GM21367 (cell line): ENCODE data around the gene STK38L.
A peak's percentile ranks its signal among the peaks of the same experiment; 100 is the strongest.

Experiments
- ATAC-seq: cut with Tn5 transposase; IDR thresholded peaks from one replicate; pipeline ENCODE4 v1.9.1; 2021; ENCODE audit not compliant: unreplicated experiment

STK38L gene

DNA sequence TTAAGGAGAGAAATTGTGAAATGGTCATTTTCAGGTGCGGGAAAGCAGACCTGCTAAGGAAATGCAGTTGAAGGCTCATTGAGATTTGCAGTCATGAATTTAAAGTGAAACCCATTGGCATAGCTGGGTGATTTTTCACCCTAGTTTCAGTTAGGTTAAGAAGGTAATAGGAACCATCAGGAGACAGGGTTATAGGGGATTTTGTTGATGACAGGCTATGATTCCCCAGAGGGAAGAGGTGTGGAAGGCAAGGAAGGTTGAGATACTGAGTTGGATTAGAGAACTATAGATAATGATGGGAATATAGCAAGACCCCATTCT, 65.9 kb downstream of the STK38L start:
- ATAC-seq, result no peak

DNA sequence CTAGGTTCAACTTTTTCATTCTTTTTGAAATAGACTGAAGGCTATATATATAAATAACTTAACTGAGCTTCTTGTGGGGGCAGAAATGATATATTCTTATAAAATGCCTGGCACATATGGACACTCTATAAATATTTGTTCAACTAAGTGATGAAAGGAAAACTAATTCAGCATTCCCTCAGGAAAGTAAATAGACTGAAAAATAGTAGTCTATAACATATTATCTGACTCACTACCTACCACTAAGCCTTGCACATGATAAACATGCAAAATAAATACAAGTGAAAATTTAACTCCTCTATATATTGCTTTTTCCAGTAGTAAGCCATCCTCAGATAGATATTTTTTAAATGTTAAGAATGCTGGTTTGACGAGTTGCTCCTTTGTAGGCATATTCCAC, 72.9 kb downstream of the STK38L start:
- no peak for ATAC-seq

DNA sequence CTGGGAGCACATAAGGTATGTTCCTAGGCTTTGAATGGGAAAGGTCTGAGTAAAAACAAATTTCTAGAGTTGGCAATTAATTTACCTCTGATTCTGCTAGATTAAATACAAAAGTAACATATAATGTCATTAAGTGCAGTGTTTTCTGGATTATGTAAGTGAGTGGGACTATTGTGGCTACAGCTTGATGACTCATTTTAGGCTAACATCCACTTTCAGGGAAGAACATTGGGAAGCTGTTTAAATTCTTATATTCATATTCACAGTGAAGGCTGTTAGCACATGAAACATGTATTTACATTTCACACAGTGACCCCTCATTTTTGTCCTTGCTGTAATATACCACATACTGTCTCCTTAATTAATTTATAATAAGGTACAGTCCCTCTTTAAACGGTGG, 75.3 kb downstream of the STK38L start:
- ATAC-seq, result no peak

DNA sequence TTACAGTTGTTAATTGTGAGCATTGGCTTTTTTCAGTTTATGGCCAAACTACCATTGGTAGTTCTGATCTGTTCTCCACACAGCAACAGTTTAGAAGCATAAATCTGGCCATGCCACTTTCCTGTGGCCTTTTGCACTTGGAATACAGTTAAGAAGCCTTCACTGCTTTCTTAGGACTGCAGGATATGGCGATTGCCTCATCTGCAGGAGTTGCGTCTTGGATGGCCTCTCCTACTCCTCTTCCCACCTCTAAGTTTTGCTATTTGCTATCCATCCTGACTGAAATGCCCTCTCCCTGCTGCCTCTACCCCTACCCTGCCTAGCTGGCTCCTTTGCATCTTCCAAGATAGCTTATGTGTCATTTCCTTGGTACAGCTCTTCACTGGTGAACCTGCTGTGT, 75.8 kb downstream of the STK38L start:
- no peak for ATAC-seq

DNA sequence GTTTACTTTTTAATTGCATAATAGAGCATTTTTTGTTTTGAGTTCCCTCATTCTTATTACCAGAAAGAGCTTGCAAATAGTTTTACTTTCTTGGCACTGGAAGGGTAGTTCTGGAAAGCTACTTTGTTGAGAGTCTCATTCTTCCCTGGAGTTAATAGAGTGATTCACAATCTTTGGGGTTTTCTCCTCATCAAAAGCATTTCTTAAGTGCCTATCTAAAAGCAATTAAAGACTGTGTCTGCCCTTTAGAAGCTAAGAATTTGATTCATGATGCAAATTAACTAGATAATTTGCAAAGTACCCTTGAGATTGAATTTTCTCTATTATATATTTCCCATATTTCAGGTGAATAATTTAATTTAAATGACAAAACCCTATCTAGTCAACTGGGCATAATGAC, 80.4 kb downstream of the STK38L start:
- no peak for ATAC-seq

DNA sequence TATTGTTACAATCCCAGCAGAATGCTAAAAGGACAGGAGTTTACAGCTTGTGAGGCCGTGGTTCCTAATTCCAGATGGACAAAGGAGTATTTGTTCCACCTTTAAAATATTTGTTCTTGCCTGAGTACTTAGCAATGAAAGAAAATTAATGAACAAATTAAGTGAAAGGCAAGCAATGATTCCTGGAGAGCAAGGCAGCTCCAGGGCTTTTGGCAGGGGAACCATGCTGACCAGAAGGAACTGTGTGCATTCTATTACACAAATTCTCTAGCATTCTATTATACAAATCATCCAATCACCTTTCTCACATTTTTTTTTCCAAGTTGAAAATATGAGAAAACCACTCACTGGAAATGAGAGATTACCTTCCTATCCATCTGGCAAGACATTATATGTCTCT, 86.8 kb downstream of the STK38L start:
- ATAC-seq, result no peak

DNA sequence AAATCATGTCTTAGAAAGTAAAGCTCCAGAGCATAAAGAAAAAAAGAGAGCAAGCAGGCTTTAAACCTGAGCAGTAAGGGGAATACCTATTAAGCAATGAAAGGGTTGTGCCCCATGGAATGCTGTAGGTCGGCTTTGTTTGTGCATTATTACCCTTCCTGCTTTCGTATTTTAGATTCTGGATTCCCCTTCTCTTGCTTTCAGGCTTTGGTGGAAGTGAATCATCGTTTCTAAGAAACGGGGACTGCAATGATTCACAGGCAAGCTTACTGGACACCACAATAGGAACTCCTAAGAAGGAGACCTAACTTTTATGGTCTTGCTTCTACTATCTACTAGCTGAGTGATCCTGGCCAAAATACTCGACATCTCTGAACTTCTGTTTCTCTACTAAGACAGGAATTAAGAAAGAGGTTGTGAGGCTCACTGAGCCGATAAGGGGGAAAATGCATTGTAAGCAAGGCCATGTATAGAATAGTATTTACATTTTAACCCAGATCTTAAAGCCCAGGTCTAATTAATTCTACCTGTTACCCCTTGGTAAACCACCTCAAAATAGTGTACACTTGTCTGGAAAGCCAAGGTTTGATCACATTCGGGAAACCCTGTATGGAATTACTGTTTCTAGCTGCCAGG, 87.3 kb downstream of the STK38L start:
- peak; percentile 35 for ATAC-seq

DNA sequence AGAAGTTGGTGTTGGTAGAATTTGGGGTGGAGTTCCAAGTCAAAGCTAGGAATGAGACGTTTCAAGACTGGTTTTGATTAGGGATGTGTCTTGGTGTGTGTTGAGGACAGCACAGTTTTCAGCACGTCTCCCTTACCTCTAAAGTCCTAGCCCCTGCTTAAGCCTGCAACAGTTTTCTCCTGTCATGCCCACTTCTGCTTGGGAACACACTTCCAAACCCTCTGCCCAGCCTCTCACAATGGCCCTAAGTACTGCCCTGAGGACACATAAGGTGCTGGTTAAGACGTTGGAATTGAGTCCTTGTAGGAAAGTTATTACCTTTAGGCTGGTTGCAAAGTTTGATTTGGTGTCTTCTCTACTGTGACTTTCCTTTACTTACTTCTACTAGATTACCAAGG, 87.8 kb downstream of the STK38L start:
- no peak for ATAC-seq

DNA sequence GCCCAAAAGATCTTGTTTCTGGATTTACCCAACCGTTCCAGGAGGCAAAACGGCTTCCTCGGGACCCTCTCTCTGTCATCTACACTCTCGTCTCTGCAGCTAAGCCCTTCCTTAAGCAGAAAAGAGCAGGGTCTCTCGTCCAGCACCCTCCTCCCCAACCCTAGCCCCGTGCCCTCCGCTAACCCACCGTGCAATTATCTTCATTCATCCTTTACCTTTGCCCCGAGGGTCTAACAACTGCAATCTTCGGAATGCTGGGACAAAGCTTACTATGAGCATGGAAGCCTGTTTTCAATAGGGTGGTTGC, 88.3 kb downstream of the STK38L start:
- no peak for ATAC-seq

DNA sequence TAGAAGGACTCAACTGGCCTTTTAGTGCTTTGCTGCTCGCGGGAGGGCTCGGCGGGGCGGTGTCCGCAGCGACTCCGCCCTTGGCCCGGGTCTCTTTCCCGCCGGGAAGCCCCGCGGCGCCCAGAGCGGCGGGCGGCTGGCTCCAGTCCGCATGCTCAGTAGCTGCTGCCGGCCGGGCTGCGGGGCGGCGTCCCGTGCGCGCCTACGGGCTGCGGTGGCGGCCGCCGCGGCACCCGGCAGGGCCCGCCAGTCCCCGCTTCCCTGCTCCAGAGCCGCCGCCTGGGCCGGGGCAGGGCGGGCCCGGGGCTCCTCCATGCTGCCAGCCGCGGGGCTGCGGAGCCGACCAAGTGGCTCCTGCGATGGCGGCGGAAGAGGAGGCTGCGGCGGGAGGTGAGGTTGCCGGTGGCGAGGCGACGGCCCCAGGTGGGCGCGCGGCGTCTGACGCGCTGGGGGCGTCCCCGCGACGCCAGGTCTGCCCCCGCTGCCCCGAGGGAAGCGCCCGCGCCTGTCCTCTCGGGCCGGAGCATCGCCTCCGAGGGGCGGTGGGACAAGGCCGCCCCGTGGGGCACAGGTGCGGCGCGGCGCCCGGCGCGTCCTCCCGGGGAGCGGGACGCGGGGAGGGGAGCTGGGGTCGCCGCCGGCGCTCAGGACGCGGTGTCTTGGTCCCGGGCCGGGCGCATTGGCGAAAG, 88.8 kb downstream of the STK38L start, which contains the start of gene BMAL2:
BMAL2 (plus strand) TSS at position 123 of the 689 bp plus-strand sequence; CDS start at position 360, 237 bp downstream.
- peak; percentile 30 for ATAC-seq

DNA sequence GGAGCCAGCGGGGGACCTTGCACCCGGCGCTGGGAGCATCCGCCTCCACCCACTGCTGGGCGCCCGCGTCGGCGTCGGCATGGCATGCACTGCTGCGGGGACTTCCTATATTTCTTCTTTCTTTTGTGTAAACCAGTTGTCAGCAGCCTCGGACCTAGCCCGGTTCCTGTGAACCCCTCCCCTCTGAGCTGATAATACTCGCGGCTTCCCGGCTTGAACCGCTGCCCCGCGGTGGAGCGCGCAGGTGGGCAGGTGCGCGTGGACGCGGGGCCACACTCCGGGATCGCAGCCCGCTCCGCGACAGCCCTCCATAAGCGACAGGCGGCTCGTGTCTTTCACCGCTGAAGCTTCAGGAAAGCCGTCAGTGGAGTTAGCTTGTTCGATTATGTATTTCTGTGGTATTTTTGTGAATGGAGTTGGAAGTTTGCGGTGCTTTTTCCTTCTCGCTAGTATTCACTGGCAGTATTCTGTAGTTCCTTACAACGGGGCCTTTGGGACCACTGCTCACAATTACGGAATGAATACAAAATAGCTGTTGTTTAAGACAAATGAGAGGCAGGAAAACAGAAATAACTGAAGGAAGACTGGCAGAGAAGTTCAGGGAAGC, 89.4 kb downstream of the STK38L start:
- ATAC-seq, result peak; percentile 1

DNA sequence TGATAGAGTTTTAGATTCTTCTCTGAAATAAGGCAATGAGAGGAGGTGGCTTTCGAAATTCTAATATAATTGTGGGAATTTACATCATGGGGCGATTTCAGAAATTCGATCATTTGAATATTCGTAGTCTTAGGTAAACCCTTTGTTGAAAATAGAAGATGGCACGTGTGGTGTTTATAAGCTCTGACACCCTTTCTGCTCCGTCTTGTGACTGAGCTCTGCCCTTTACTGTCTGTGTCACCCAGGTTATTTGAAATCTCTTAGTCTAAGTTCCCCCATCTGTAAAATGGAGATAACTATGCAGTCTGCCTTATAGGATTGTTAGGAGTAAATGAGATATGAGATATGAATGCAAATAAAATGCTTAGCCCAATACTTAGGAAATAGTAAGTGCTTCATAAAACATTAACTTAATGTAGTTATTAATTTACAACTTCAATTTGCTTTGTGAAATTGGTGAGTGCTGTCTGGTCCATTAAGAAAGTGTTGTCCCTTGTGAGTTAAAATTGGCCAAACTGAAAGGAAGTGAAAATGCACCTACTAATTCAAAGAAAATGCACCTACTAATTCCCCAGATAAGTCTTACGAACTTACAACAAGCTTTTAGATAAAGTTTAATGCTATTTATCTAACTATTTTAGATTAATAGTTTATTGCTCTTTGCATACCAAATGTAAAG, 90.1 kb downstream of the STK38L start:
- ATAC-seq, result no peak

DNA sequence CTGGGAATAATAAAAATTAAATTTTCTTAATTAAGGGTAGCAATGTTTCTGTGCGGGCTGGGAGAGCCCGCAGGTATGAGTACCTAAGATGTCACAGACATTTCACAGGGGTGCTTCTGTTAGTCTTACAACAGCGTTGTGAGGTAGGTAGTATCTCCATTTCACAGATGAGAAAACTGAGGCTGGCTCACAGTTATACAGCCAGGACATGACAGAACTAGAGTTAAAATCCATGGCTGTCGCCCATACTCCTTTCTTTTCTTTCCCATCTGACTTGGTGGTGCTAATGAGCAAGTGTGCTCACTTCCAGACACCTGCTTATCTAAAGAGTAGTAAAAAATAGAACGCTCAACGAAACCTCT, 90.6 kb downstream of the STK38L start:
- no peak for ATAC-seq

DNA sequence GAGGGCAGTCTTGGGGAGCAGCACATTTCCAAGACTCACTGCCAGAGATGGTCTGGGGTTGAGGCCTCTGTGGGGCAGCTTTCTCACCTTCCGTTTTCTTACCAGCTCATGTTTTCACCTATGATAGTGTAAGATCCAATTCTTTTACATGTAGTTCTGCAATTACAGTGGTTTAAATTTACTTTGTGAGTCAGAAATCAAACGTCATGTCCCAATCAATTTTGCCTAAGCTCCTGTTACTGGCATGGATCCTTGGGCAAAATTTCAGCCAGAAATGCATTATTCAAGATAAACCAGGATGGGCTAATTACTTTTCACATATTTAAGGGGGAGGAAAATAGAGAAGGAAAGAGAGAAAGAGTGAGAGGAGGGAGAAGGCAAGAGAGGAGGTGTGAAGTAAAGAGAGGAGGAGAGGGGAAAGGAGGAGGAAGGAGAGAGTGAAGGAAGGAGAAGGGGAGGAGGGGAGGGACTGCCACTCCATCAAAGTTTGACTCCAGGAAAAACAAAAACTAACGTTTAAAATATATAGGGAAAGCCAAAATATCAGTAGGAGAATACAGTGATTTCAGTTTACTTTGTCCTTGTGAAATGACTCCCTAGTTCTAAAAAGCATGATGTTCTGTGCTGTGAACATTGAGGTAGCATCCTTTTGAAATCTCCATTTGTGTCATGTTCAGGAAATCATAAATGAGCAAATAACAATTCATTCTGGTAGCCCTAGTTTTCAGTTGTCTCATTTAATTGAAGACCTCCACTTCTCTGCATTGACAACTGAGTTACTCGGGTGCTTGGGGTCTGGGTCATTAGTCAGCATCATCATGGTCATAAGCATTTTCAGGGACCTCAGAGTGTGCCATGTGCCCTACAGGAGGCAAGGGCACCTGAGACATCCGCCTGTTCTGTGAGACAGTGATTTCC, 91.5 kb downstream of the STK38L start:
- ATAC-seq, result no peak

DNA sequence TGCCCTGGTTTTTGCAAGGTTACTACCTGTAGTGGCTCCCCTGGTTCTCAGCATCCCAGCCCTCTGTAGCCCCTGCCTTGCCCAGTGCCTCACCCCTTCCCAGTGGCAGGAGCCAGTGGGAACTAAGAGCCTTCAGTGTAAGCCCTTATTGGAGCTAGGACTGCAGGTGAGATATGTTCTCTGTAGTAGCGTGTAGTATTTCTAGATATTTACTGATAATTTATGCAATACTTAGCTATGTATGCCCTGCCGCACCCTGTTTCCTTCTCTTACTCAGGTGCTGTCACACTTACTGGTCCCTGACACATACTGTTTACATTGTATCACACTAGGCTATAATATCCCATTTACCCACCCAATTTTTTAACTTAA, 92.2 kb downstream of the STK38L start:
- ATAC-seq, result no peak

DNA sequence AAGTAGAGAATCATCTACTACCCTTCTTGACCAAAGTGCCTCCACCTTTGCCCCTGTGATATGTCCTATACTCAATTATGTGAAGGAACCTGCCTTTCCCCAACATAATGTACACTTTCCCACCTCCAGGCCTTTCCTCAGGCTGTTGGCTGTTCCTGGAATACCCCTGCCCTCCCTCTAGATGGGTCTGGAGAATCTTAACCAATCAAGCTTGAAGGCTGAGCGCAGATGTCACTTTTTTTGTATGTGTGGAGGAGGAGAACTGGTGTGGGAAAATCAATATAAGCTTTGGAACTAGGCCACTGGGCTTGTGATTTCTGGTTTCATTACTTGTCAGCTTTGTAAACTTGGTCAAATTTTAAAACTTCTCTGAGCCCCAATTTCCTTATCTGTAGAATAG, 93.3 kb downstream of the STK38L start:
- ATAC-seq, result no peak

DNA sequence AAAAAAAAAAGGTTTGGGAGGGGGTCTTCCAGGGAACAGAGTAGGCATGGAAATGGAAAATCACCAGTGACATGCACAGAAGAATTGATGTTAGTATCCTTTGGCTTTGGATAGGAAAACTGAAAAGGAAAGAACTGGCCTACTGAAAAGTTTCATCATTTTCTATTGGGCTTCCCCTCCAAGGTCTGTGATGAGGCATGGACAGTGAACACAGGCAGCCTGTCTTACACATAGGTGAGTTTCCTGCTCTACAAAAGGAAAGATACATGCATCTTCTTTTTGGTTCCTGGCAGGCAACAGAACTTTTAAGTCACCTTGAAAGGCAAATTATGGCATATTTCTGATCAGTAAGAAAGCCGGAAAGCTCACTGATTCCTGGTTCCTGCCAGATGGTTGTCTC, 94.4 kb downstream of the STK38L start:
- ATAC-seq, result no peak

DNA sequence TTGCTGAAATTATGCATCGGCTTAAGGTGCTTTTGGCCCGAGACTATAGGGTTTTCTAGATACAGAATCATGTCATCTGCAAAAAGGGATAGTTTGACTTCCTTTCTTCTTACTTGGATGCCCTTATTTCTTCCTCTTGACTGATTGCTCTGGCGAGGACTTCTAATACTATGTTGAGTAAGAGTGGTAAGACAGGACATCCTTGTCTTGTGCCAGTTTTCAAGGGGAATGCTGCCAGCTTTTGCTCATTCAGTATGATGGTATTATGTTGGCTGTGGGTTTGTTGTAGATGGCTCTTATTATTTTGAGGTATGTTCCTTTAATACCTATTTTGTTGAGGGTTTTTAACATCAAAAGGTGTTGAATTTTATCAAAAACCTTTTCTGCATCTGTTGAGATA, 96.9 kb downstream of the STK38L start:
- no peak for ATAC-seq

DNA sequence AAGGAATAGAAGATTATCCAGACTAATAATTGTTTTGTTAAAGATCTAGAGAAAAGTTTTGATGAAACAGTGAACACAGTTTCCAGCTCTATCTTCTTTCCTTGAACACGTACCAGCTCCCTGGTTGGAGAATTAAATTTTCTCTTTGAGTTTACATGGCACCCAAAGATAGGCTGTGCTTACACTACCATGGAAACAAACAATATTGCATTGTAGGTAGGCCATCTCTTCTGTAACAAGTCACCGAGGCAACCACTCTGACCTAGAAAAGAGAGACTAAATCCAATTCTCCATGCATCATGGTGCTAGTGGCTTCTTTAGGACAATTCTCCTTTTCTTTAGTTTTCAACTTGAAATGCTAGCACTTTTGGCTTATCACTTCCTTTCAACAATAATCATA, 98.5 kb downstream of the STK38L start:
- ATAC-seq, result no peak

DNA sequence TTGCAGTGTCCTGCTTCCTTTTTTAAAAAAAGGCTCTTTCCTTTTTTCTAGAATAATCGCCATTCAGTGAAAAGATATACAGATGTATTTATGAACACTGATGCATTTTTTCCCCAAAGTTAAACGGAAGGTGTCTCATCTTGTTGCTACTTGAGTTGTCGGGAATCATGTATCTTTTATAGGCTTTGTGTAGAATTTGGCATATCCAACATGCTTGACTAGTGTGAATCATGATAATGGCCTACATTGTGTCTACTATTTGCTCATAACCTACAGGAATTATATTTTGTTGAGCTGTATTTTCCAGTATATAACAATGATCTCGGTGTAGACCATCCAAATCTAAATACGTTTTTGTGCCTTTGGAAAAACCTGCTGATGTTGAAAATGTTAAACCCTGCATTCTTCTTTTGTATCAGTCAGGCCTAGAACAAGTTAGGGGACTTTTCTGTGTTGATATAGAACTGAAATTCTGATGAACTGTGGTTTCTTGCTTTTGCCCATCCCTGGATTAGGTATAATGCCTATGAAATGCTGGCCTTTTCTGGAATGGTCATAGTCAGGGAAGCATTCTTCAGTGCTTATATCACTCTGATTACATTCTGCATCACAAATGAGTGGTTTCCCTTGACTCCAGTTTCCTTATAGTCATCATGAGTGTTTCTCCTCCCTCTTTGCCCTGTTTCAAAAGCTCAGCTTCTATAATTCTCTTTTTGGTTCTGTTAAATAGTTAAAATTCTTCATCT, 99.3 kb downstream of the STK38L start:
- ATAC-seq, result no peak

DNA sequence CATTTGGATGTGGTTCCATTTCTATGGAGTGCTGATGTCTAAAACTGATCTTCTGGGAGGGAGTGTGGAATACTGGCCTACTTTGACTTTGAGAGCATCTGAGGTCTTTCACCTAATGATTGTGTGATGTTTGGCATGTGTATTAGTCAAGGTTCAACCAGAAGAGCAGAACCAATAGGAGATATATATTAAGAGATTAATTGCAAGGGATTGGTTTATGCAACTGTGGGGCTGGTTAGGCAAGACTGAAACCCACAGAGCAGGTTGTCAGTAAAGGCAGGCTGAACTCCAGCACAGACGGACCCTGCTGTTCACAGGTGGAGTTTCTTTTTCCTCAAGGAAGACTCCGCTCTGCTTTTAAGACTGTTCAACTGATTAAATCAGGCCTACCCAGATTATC, 100.2 kb downstream of the STK38L start:
- ATAC-seq, result no peak
